ENCODE results near the gene DCAF16.
"Not testable (repeated sequence)": the region's sequence is repeated elsewhere in the genome, so short reads cannot be mapped to it uniquely, and the experiment has no call there.

Gene DCAF16

GRCh38 chr4:17810260-17811077, at the start of gene DCAF16, which contains the start of gene NCAPG:
TSS of gene DCAF16 (minus strand) at chr4:17810757. CDS start at chr4:17804141, 6,616 bp downstream.
TSS of gene NCAPG (plus strand) at chr4:17810979. CDS start at chr4:17811078, 99 bp downstream.
- peak; percentile 96 to 99 for DNase-seq (ENCODE audit: low read depth in 2 of 2)

DNA sequence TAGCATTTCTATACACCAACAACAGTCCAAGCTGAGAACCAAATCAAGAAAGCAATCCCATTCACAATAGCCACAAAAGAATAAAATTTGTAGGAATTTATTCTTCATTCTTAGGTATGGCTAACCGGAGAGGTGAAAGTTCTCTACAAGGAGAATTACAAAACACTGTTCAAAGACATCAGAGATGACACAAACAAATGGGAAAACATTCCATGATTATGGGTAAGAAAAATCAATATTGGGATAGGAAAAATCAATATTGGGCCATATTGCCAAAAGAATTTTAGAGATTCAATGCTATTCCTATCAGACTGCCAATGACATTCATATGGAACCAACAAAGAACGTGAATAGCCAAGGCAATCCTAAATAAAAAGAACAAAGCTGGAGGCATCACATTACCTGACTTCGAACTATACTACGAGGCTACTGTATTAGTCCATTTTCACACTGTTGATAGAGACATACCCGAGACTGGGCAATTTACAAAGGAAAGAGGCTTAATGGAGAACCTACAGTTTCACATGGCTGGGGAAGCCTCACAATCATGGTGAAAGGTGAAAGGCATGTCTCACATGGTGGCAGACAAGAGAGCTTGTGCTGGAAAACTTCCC, 49.3 kb upstream of the DCAF16 start:
- no peak for DNase-seq (ENCODE audit: low read depth in 2 of 2)

GRCh38 chr4:17854036-17854435, 43.5 kb upstream of the DCAF16 start:
- no peak for DNase-seq (ENCODE audit: low read depth in 2 of 2)

- no peak for DNase-seq (ENCODE audit: low read depth in 2 of 2)
These were observed 41.4 kb upstream of the DCAF16 start for GRCh38 chr4:17851959-17852358.

- not testable (repeated sequence) for DNase-seq (ENCODE audit: low read depth in 2 of 2)
These were observed 39.7 kb upstream of the DCAF16 start for GRCh38 chr4:17850295-17850694.

GRCh38 chr4:17846266-17846665, 35.7 kb upstream of the DCAF16 start:
- DNase-seq (ENCODE audit: low read depth in 2 of 2): no peak

GRCh38 chr4:17823871-17824669, 13.5 kb upstream of the DCAF16 start:
- no peak for DNase-seq (ENCODE audit: low read depth in 2 of 2)

GRCh38 chr4:17817027-17817426, 6.5 kb upstream of the DCAF16 start:
- no peak for DNase-seq (ENCODE audit: low read depth in 2 of 2)

- DNase-seq (ENCODE audit: low read depth in 2 of 2): no peak
These were observed 5.6 kb upstream of the DCAF16 start for GRCh38 chr4:17816142-17816541.

DNA sequence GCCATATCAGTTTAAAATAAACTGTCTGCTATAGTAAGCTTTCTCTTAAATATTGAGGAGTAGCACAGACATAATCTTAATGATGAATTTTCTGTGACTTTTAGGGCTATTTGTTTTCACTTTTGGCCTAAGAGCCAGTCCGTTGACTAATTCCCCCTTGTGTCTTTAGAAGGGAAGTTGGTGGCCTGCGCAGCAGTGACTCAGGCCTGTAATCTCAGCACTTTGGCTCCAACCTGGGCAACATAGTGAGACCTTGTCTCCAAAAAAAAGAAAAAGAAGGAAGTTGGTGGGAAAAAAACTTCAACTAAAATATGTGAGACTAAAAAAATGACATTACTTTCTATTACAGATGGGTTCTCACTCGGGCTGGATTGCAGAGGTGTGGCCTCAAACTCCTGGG, 3.6 kb upstream of the DCAF16 start:
- no peak for DNase-seq (ENCODE audit: low read depth in 2 of 2)

GRCh38 chr4:17812801-17813200, 2.2 kb upstream of the DCAF16 start:
- DNase-seq (ENCODE audit: low read depth in 2 of 2): no peak

DNA sequence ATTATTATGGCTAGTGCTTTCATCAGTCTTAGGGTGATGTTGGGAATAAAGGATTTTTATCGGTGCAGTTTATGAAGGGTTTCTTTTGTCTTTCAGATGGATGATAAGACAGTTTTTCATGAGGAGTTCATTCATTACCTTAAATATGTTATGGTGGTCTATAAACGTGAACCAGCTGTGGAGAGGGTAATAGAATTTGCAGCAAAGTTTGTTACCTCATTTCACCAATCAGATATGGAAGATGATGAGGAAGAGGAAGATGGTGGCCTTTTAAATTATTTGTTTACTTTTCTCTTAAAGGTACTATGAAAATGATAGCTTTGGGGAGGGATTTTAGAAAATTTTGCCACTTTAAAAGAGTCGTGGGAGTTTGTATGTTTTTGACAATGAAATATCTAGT, 1.6 kb upstream of the DCAF16 start:
- no peak for DNase-seq (ENCODE audit: low read depth in 2 of 2)

DNA sequence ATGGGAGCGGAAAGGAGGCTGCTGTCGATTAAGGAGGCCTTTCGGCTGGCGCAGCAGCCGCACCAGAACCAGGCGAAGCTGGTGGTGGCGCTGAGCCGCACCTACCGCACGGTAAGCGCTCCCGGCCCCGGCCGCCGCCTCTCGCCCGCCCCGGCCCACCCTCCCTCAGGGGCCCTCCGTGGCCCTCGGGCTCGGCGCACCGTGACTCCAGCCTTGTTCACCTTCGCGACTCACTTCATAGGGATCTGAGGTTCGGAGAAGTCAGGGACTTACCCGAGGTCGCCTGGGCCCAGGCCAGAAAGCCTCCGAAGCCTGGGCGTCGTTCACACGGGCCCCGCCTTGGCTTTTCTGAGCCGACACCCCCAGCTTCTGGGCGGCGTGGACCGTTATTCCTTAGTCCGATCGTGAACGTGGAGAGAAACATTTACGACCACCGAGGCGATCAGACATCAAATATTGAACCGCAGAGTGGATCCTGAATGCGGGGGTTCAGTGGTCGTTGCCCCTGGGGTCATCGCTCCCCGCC, 584 bp upstream of the DCAF16 start:
- DNase-seq (ENCODE audit: low read depth in 2 of 2): peak in 1 of 2 experiments; percentile 13

GRCh38 chr4:17809667-17810066, 890 bp downstream of the DCAF16 start:
- DNase-seq (ENCODE audit: low read depth in 2 of 2): no peak

GRCh38 chr4:17807446-17807845, 3.1 kb downstream of the DCAF16 start:
- DNase-seq (ENCODE audit: low read depth in 2 of 2): no peak

- no peak for DNase-seq (ENCODE audit: low read depth in 2 of 2)
These were observed 4.9 kb downstream of the DCAF16 start for GRCh38 chr4:17805580-17806155.

GRCh38 chr4:17797808-17798207, 12.7 kb downstream of the DCAF16 start:
- DNase-seq (ENCODE audit: low read depth in 2 of 2): no peak

DNA sequence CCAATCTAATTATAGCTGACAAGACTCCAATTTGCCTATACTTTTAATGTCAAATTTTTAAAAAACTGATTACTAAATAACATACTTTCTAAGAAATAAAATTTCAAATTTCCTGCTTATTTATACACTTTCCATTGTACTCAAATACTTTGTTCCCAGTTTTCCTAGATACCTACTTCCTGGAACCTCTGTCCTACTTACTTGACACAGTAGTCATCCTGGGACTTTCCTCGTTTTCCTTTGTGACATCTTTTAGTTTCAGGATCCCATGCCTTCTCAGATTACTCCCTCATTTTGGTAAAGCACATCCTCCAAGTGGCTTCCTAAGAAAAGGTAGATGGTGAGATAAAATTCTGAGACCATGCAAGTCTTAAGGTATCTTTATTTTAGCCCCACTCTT, 15.8 kb downstream of the DCAF16 start:
- no peak for DNase-seq (ENCODE audit: low read depth in 2 of 2)

DNA sequence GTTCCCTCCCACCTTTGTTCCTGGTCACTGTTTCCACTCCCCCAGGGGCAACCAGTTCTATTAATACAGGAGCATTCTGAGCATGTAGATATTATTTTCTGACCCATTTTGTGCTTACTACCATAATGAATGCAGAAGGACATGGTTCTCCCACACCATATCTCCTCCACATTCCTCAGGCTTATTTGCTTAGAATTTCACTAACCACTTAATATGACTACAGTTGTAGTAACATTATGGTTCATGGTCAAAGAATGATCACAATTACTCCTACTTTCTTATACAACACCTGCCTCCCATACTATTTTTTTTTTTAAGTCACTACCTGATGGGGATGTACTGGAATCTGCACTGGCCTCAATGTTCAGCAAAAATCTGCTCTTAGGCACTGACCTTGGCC, 21.6 kb downstream of the DCAF16 start:
- no peak for DNase-seq (ENCODE audit: low read depth in 2 of 2)

DNA sequence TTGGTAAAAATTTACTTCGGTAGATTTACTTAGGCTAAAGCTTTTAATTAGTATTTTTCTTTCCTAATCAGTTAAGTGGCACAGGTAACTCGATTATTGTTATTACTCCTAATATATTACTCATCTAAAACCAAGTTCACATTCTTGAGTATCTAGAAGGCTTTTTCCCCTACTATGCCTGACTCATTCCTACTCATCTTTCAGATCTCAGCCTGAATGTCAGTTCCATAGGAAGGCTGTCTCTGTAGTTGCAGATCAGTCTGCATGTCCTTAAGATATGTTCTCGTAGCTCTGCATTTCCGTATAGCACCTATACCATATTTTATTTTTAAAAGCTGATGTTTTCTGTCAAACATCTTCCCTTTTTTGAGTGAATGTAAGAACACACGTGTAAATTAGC, 23.2 kb downstream of the DCAF16 start:
- no peak for DNase-seq (ENCODE audit: low read depth in 2 of 2)

DNA sequence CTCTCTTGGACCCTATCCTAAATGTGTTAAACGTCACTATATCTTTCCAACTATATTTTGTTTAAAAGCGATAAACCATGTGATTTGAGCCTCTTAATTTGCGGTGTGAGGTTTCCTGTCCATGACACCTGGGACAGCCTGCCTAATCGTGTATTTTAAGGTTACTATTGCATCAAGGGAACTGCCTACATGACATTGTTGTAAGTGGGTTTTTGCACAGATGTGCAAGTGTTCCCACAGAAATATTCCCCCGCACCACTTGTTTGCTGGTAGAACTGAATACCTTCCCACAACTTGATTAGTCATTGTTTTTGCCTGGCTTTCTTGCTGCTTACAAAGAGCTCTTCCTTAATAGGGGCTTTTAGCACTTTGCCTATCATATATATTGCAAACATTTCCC, 24.0 kb downstream of the DCAF16 start:
- DNase-seq (ENCODE audit: low read depth in 2 of 2): no peak

GRCh38 chr4:17785858-17786257, 24.7 kb downstream of the DCAF16 start:
- no peak for DNase-seq (ENCODE audit: low read depth in 2 of 2)

Data from stimulated activated CD4-positive, alpha-beta T cell treated with anti-CD3 and anti-CD28 coated beads, Interleukin-12 subunit alpha, Interleukin-12 subunit beta, amount 100 ng/mL, for 24 hours (primary cell).